GM12873 (cell line): ENCODE data around the gene TIAM1.

Experiments used
- TF ChIP-seq, protein P1 (sequence below): IDR thresholded peaks from 2 replicates; pipeline ENCODE4 v1.5.1; 2012; ENCODE audit warnings: low read depth, mild to moderate bottlenecking, moderate library complexity, low read length, control low read depth; ENCODE audit not compliant: insufficient read depth; ENCODE audit errors: missing control alignments

TIAM1 gene

DNA sequence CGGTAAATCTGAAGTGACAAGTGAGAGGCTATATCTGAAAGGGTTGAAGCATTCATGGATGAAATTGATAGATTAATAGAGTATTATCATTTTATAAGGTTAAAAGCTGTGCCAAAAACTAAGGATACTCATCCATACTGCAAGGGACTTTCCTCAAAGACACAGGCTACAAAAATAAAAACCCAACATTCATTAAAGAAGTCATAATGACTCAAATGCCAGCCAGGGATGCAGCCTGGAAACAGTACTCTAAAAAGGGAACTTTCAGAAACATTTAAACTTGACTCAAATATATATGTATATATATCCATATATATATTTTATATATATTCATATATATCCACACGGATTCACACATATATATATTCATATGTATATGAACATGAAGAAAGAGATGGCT, 1.1 kb upstream of the TIAM1 start:
- TF ChIP-seq, protein P1, sequence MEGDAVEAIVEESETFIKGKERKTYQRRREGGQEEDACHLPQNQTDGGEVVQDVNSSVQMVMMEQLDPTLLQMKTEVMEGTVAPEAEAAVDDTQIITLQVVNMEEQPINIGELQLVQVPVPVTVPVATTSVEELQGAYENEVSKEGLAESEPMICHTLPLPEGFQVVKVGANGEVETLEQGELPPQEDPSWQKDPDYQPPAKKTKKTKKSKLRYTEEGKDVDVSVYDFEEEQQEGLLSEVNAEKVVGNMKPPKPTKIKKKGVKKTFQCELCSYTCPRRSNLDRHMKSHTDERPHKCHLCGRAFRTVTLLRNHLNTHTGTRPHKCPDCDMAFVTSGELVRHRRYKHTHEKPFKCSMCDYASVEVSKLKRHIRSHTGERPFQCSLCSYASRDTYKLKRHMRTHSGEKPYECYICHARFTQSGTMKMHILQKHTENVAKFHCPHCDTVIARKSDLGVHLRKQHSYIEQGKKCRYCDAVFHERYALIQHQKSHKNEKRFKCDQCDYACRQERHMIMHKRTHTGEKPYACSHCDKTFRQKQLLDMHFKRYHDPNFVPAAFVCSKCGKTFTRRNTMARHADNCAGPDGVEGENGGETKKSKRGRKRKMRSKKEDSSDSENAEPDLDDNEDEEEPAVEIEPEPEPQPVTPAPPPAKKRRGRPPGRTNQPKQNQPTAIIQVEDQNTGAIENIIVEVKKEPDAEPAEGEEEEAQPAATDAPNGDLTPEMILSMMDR = no peak

DNA sequence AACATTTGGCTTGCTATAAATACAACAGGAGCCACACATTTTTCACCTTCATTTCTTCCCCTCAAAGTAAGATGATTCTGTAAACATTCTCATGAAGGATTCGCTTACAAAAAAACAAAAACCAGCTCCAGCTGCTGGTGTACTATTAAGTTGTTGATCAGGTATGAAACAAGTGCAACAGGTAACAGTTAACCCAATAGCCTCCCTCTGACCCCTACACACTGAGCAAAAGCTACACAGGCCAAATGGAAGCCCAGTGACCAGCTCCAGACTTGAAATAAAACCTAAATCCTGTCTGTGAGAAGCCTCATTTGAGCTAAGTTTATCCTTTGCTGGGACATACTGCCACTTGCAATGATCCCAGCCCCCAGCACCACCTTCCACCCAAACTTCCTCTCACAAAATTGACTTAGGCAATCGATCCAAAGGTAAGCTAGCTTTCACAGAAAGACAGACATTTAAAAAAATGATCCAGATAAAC, 991 bp downstream of the TIAM1 start:
- TF ChIP-seq, protein P1 = no peak

DNA sequence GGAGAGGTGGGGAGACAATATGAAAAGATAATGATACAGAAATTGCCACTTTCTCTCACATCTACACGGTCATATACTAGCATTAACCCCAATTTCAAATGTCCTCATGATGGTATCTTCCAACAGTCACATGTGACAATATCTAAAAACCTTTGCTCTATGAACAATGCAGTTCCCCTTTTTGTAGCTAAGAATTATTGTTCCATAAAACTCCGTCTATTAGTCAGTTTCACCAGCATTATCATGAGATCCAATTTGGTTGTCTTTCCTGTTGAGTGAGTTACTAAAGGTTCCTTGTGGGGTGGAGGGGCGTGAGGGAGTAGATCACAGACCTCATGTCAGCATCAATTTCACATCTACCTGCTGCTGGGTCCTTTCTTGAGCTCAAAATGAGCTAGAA, 1.7 kb downstream of the TIAM1 start:
- TF ChIP-seq, protein P1 = no peak

DNA sequence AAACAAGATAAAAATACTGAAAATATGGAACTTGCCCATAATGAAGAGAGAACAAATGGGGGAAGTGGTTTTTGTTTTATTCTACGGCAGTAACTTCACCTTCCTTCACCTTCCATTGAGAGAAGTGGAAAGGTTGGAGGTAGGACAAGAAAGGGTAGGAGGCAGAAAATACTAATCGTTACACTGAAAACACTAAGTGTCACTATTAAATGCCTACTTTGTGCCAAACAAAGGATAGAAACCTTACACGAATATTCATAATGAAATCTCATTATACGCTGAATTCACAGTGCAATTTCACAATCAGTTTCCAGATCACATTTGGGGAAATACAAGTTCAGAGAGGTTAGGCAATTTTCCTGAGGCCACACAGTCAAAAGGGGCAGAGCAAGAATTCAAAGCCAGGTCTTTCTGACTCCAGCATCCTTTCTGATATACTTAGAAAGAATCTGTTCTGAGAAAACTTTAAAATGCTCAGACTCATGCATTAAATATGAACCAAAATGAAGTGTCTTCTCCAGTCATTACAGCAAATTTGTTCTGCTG, 3.0 kb downstream of the TIAM1 start:
- TF ChIP-seq, protein P1 = no peak

DNA sequence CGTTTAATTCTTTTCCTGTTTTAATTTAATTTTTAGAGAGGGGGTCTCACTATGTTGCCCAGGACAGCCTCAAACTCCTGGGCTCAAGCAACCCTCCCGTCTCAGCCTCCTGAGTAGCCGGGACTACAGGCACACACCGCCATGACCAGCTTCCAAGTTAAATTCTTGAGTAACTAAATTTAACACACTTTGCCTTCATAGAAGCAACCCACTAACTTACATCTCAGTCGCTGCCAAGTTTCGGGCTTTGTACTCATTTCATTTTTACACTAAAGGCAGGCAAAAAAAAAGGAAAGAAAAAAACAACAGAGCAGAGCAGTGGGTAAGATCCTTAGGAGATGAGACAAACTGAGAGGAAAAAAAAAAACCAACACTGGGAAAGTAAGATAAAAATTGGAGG, 3.5 kb downstream of the TIAM1 start:
- TF ChIP-seq, protein P1 = no peak

- TF ChIP-seq, protein P1 = no peak
Observed at GRCh38 chr21:31339721-31340120, 4.3 kb downstream of the TIAM1 start.

- TF ChIP-seq, protein P1 = no peak
Observed at GRCh38 chr21:31338908-31339368, 5.1 kb downstream of the TIAM1 start.
